ENCODE data around the gene PTMA.
A peak's percentile ranks its signal among the peaks of the same experiment; 100 is the strongest.
"Not testable (repeated sequence)": the region's sequence is repeated elsewhere in the genome, so short reads cannot be mapped to it uniquely, and the experiment has no call there.

PTMA gene

GRCh38 chr2:231707927-231708772, at the start of gene PTMA:
TSS of gene PTMA (plus strand) at chr2:231708525. CDS start at chr2:231708707, 182 bp downstream.
- peak within 1 kb of the TSS; percentile 98 for H3K9ac ChIP-seq (ENCODE audit: low read length)
- H3K4me1 ChIP-seq (ENCODE audit: control insufficient read depth, insufficient read depth, low read length), result peaks cover 22% of the 10 kb centered on the region
- H3K27me3 ChIP-seq (replicated peaks; ENCODE audit: control insufficient read depth, insufficient read depth, low read length), result no peaks in the 10 kb centered on the region
- H3K9me3 ChIP-seq (ENCODE audit: control insufficient read depth, low read length), result no peaks in the 10 kb centered on the region
- peaks cover 14% of the 10 kb centered on the region for H3K36me3 ChIP-seq (ENCODE audit: control insufficient read depth, insufficient read depth, low read length, severe bottlenecking)
- peak within 1 kb of the TSS; percentile 95 for H3K4me3 ChIP-seq (ENCODE audit: low read length)
- peak; percentile 99 for DNase-seq (ENCODE audit: low read depth)

- not testable (repeated sequence) for H3K4me3 ChIP-seq (ENCODE audit: low read length); DNase-seq (ENCODE audit: low read depth); H3K36me3 ChIP-seq (ENCODE audit: control insufficient read depth, insufficient read depth, low read length, severe bottlenecking); H3K9ac ChIP-seq (ENCODE audit: low read length); H3K4me1 ChIP-seq (ENCODE audit: control insufficient read depth, insufficient read depth, low read length); H3K9me3 ChIP-seq (ENCODE audit: control insufficient read depth, low read length); H3K27me3 ChIP-seq (replicated peaks; ENCODE audit: control insufficient read depth, insufficient read depth, low read length)
Measured at GRCh38 chr2:231660073-231660472, 48.3 kb upstream of the PTMA start.

- DNase-seq (ENCODE audit: low read depth), result no peak
- H3K9ac ChIP-seq (ENCODE audit: low read length), result no peak overlapping the region
- H3K36me3 ChIP-seq (ENCODE audit: control insufficient read depth, insufficient read depth, low read length, severe bottlenecking), result no peaks in the 10 kb centered on the region
- peaks cover 9% of the 10 kb centered on the region for H3K4me1 ChIP-seq (ENCODE audit: control insufficient read depth, insufficient read depth, low read length)
- no peak overlapping the region for H3K4me3 ChIP-seq (ENCODE audit: low read length)
- no peaks in the 10 kb centered on the region for H3K9me3 ChIP-seq (ENCODE audit: control insufficient read depth, low read length)
- no peaks in the 10 kb centered on the region for H3K27me3 ChIP-seq (replicated peaks; ENCODE audit: control insufficient read depth, insufficient read depth, low read length)
Measured at GRCh38 chr2:231660860-231661259, 47.5 kb upstream of the PTMA start.

GRCh38 chr2:231661422-231662027, 46.8 kb upstream of the PTMA start:
- H3K4me1 ChIP-seq (ENCODE audit: control insufficient read depth, insufficient read depth, low read length), result peaks cover 13% of the 10 kb centered on the region
- no peak for DNase-seq (ENCODE audit: low read depth)
- H3K27me3 ChIP-seq (replicated peaks; ENCODE audit: control insufficient read depth, insufficient read depth, low read length), result no peaks in the 10 kb centered on the region
- H3K9ac ChIP-seq (ENCODE audit: low read length), result peak overlapping the region; percentile 79
- peak overlapping the region; percentile 68 for H3K4me3 ChIP-seq (ENCODE audit: low read length)
- no peaks in the 10 kb centered on the region for H3K36me3 ChIP-seq (ENCODE audit: control insufficient read depth, insufficient read depth, low read length, severe bottlenecking)
- H3K9me3 ChIP-seq (ENCODE audit: control insufficient read depth, low read length), result no peaks in the 10 kb centered on the region

GRCh38 chr2:231662028-231662810, 46.1 kb upstream of the PTMA start:
- H3K9me3 ChIP-seq (ENCODE audit: control insufficient read depth, low read length), result no peaks in the 10 kb centered on the region
- H3K27me3 ChIP-seq (replicated peaks; ENCODE audit: control insufficient read depth, insufficient read depth, low read length), result no peaks in the 10 kb centered on the region
- H3K36me3 ChIP-seq (ENCODE audit: control insufficient read depth, insufficient read depth, low read length, severe bottlenecking), result no peaks in the 10 kb centered on the region
- peak overlapping the region; percentile 80 for H3K4me3 ChIP-seq (ENCODE audit: low read length)
- DNase-seq (ENCODE audit: low read depth), result peak; percentile 98
- H3K9ac ChIP-seq (ENCODE audit: low read length), result peak overlapping the region; percentile 83
- peaks cover 20% of the 10 kb centered on the region for H3K4me1 ChIP-seq (ENCODE audit: control insufficient read depth, insufficient read depth, low read length)

- Histone ChIP-seq H3K36me3 (ENCODE audit: control insufficient read depth, insufficient read depth, low read length, severe bottlenecking) (no peaks in the 10 kb centered on the region), H3K9ac (ENCODE audit: low read length) (peak overlapping the region; percentile 83), H3K4me3 (ENCODE audit: low read length) (peak overlapping the region; percentile 80), H3K4me1 (ENCODE audit: control insufficient read depth, insufficient read depth, low read length) (peaks cover 23% of the 10 kb centered on the region), H3K27me3 (replicated peaks; ENCODE audit: control insufficient read depth, insufficient read depth, low read length) (no peaks in the 10 kb centered on the region), H3K9me3 (ENCODE audit: control insufficient read depth, low read length) (no peaks in the 10 kb centered on the region)
- no peak for DNase-seq (ENCODE audit: low read depth)
Measured at GRCh38 chr2:231662811-231663457, 45.4 kb upstream of the PTMA start.

- Histone ChIP-seq H3K36me3 (ENCODE audit: control insufficient read depth, insufficient read depth, low read length, severe bottlenecking) (no peaks in the 10 kb centered on the region), H3K9ac (ENCODE audit: low read length) (no peak overlapping the region), H3K27me3 (replicated peaks; ENCODE audit: control insufficient read depth, insufficient read depth, low read length) (no peaks in the 10 kb centered on the region), H3K9me3 (ENCODE audit: control insufficient read depth, low read length) (no peaks in the 10 kb centered on the region), H3K4me1 (ENCODE audit: control insufficient read depth, insufficient read depth, low read length) (peaks cover 23% of the 10 kb centered on the region), H3K4me3 (ENCODE audit: low read length) (no peak overlapping the region)
- no peak for DNase-seq (ENCODE audit: low read depth)
Measured at GRCh38 chr2:231663458-231664212, 44.7 kb upstream of the PTMA start.

- DNase-seq (ENCODE audit: low read depth), result no peak
- no peak overlapping the region for H3K4me3 ChIP-seq (ENCODE audit: low read length)
- no peaks in the 10 kb centered on the region for H3K27me3 ChIP-seq (replicated peaks; ENCODE audit: control insufficient read depth, insufficient read depth, low read length)
- no peak overlapping the region for H3K9ac ChIP-seq (ENCODE audit: low read length)
- H3K4me1 ChIP-seq (ENCODE audit: control insufficient read depth, insufficient read depth, low read length), result peaks cover 23% of the 10 kb centered on the region
- H3K36me3 ChIP-seq (ENCODE audit: control insufficient read depth, insufficient read depth, low read length, severe bottlenecking), result no peaks in the 10 kb centered on the region
- no peaks in the 10 kb centered on the region for H3K9me3 ChIP-seq (ENCODE audit: control insufficient read depth, low read length)
Measured at GRCh38 chr2:231664727-231665126, 43.6 kb upstream of the PTMA start.

GRCh38 chr2:231665245-231666170, 42.8 kb upstream of the PTMA start:
- H3K9ac ChIP-seq (ENCODE audit: low read length), result peak overlapping the region; percentile 98
- peaks cover 23% of the 10 kb centered on the region for H3K4me1 ChIP-seq (ENCODE audit: control insufficient read depth, insufficient read depth, low read length)
- H3K9me3 ChIP-seq (ENCODE audit: control insufficient read depth, low read length), result no peaks in the 10 kb centered on the region
- peak; percentile 29 for DNase-seq (ENCODE audit: low read depth)
- peak overlapping the region; percentile 88 for H3K4me3 ChIP-seq (ENCODE audit: low read length)
- no peaks in the 10 kb centered on the region for H3K36me3 ChIP-seq (ENCODE audit: control insufficient read depth, insufficient read depth, low read length, severe bottlenecking)
- no peaks in the 10 kb centered on the region for H3K27me3 ChIP-seq (replicated peaks; ENCODE audit: control insufficient read depth, insufficient read depth, low read length)
